Lower leg skin (tissue), 3 donors: ENCODE measurements around the gene ACSF3.

Source experiments
- POLR2A ChIP-seq, 2 donors: fragments of 450-650 bp; IDR thresholded peaks; one replicate each; pipeline ENCODE4 v1.6.1; 2016 to 2017; ENCODE audit warnings: antibody characterized with exemption in 2 of 2, mild to moderate bottlenecking in 1 of 2, moderate library complexity in 1 of 2
- TF ChIP-seq, protein P1 (sequence below), 3 donors: fragments of 450-650 bp; IDR thresholded peaks; one replicate each; pipeline ENCODE4 v1.5.1; 2016; ENCODE audit warnings: antibody characterized with exemption in 3 of 3, mild to moderate bottlenecking in 3 of 3, moderate library complexity in 2 of 3

DNA sequence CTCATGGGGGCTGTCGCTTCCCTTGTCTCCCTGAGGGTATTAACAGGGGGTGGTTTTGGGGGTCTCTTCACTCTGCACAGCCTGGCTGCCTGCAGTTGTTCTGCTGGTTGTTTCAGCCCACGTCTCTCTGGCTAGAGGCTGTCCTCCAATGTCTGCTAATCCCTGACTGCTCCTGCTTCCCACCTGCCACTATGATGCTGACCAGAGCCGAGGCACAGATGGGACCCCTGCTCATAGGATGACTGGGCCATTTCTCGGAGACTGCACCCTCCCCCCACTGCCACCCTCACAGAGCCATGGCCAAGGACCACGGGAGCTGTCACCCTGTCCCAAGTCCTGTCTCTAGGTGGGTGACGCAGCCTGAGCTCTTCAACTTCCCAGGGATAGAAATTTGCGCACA lies 1.6 kb upstream of the ACSF3 start:
- TF ChIP-seq, protein P1, sequence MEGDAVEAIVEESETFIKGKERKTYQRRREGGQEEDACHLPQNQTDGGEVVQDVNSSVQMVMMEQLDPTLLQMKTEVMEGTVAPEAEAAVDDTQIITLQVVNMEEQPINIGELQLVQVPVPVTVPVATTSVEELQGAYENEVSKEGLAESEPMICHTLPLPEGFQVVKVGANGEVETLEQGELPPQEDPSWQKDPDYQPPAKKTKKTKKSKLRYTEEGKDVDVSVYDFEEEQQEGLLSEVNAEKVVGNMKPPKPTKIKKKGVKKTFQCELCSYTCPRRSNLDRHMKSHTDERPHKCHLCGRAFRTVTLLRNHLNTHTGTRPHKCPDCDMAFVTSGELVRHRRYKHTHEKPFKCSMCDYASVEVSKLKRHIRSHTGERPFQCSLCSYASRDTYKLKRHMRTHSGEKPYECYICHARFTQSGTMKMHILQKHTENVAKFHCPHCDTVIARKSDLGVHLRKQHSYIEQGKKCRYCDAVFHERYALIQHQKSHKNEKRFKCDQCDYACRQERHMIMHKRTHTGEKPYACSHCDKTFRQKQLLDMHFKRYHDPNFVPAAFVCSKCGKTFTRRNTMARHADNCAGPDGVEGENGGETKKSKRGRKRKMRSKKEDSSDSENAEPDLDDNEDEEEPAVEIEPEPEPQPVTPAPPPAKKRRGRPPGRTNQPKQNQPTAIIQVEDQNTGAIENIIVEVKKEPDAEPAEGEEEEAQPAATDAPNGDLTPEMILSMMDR (IDR thresholded peaks at IDR 0.05), result no peak
- TF ChIP-seq POLR2A (IDR thresholded peaks at IDR 0.05), result no peak
